WTC11 (cell line): ENCODE data around the gene AQP5. TPM values are rescaled to one million over a fixed set of nuclear protein-coding genes. Genes with fewer than 3 reads are reported as not detected.

ENCODE experiments used
- ATAC-seq: fragments of 200-7000 bp; cut with Tn5 transposase; 2 replicates; pipeline ENCODE4 v1.10.0; 2021; ENCODE audit warnings: mild to moderate bottlenecking, moderate library complexity
- CTCF ChIA-PET: fragments of 300-600 bp; sonication (Branson Sonifier 250); formaldehyde crosslinking; loops from one replicate; lab custom pipeline; 2021; ENCODE audit warnings: antibody characterized with exemption; lab: Charles Lee
- POLR2A ChIA-PET: fragments of 350-600 bp; sonication (Branson Sonifier 250); formaldehyde crosslinking; loops from one replicate; lab custom pipeline; 2021; ENCODE audit warnings: antibody characterized with exemption; lab: Charles Lee
- DNase-seq: peaks from one replicate; pipeline ENCODE4 v3.0.0; 2021; ENCODE audit warnings: low spot score
- H3K27ac Mint-ChIP-seq: 2 replicates; pipeline ENCODE4 v1.8.0; 2021; ENCODE audit warnings: mixed read lengths
- H3K27me3 Mint-ChIP-seq: 2 replicates; pipeline ENCODE4 v1.8.0; 2021; ENCODE audit warnings: low read depth, mild to moderate bottlenecking, moderate library complexity, mixed read lengths
- H3K36me3 Mint-ChIP-seq: 2 replicates; pipeline ENCODE4 v1.8.0; 2021; ENCODE audit warnings: mixed read lengths
- H3K4me1 Mint-ChIP-seq: 2 replicates; pipeline ENCODE4 v1.8.0; 2022; ENCODE audit warnings: mixed read lengths
- H3K4me3 Mint-ChIP-seq: 2 replicates; pipeline ENCODE4 v1.8.0; 2021; ENCODE audit warnings: mild to moderate bottlenecking, moderate library complexity, mixed read lengths
- H3K9me3 Mint-ChIP-seq: 2 replicates; pipeline ENCODE4 v1.8.0; 2021; ENCODE audit warnings: mixed read lengths
- EMX1 ChIP-seq: fragments of 250-450 bp; sonication (Bioruptor Pico); IDR thresholded peaks from 2 replicates; pipeline ENCODE4 v1.8.0; 2021; ENCODE audit warnings: mild to moderate bottlenecking
- ESRRA ChIP-seq: sonication (generic); formaldehyde crosslinking; IDR thresholded peaks from 2 replicates; pipeline ENCODE4 v1.8.1; 2022; ENCODE audit warnings: mild to moderate bottlenecking, missing genetic modification reagents, borderline replicate concordance
- GTF2I ChIP-seq: fragments of 250-450 bp; sonication (Bioruptor Pico); conservative IDR thresholded peaks from 2 replicates; pipeline ENCODE4 v1.4.0; 2021; ENCODE audit warnings: mild to moderate bottlenecking
- JAZF1 ChIP-seq: fragments of 250-450 bp; sonication (Bioruptor Pico); IDR thresholded peaks from 2 replicates; pipeline ENCODE4 v1.9.0; 2021; ENCODE audit warnings: moderate library complexity, mild to moderate bottlenecking, inconsistent platforms
- MYBL2 ChIP-seq: sonication (generic); formaldehyde crosslinking; IDR thresholded peaks from 2 replicates; pipeline ENCODE4 v1.8.1; 2023; ENCODE audit warnings: mild to moderate bottlenecking, moderate library complexity, missing genetic modification reagents
- NR1H2 ChIP-seq: sonication (generic); formaldehyde crosslinking; IDR thresholded peaks from 2 replicates; pipeline ENCODE4 v1.9.0; 2021; ENCODE audit warnings: mild to moderate bottlenecking, moderate library complexity, missing genetic modification reagents
- SP1 ChIP-seq: sonication (generic); formaldehyde crosslinking; conservative IDR thresholded peaks from 2 replicates; pipeline ENCODE4 v1.8.1; 2022; ENCODE audit warnings: missing genetic modification reagents
- ZNF263 ChIP-seq: sonication (generic); formaldehyde crosslinking; IDR thresholded peaks from 2 replicates; pipeline ENCODE4 v1.8.1; 2022; ENCODE audit warnings: low read depth, mild to moderate bottlenecking, moderate library complexity, missing genetic modification reagents
- ZNF671 ChIP-seq: fragments of 250-450 bp; sonication (Bioruptor Pico); IDR thresholded peaks from 2 replicates; pipeline ENCODE4 v1.8.0; 2021; ENCODE audit warnings: mild to moderate bottlenecking
- total RNA-seq: library from RNA; stranded (reverse); gene quantifications from 3 replicates; pipeline ENCODE4 v1.2.3, GENCODE V29; 2021
- TF ChIP-seq, protein P1 (sequence below): sonication (generic); formaldehyde crosslinking; IDR thresholded peaks from 2 replicates; pipeline ENCODE4 v1.8.0; 2023; ENCODE audit warnings: missing genetic modification reagents, mild to moderate bottlenecking, borderline replicate concordance
- TF ChIP-seq, protein P2 (sequence below): fragments of 250-450 bp; sonication (Bioruptor Pico); IDR thresholded peaks from 2 replicates; pipeline ENCODE4 v1.8.0; 2021; ENCODE audit warnings: mild to moderate bottlenecking
- TF ChIP-seq, protein P3 (sequence below): fragments of 250-450 bp; sonication (Bioruptor Pico); IDR thresholded peaks from 2 replicates; pipeline ENCODE4 v1.9.0; 2021; ENCODE audit warnings: mild to moderate bottlenecking
- TF ChIP-seq, protein P4 (sequence below): sonication (generic); formaldehyde crosslinking; IDR thresholded peaks from 2 replicates; pipeline ENCODE4 v1.8.0; 2022; ENCODE audit warnings: mild to moderate bottlenecking, missing genetic modification reagents

AQP5 gene
- total RNA-seq, 1 experiment from 2014 or later, result 2.8 TPM

DNA sequence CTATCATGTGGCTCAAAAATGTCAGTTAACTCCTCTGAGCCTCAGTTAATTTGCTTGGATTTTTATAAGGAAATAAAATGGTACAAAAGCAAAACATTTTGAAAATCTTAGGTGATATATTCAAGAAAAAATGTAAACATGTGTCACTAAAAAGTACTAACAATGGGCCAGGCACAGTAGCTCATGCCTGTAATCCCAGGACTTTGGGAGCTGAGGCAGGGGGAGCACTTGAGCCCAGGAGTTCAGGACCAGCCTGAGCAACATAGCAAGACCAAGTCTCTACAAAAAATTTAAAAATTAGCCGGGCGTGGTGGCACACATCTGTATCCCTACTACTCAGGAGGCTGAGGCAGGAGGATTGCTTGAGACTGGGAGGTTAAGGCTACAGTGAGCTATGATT lies 36.8 kb downstream of the AQP5 start:
- no peak overlapping the region for H3K4me3 Mint-ChIP-seq
- CTCF ChIA-PET, result interaction anchor here (0.6 to 2.4 kb wide), 3 partner anchors 57 to 482 kb away, joined by 3 to 6 read pairs (median 6); no protein-coding TSS in a partner anchor
- H3K27ac Mint-ChIP-seq, result no peak overlapping the region
- no peaks in the 10 kb centered on the region for H3K9me3 Mint-ChIP-seq
- no peaks in the 10 kb centered on the region for H3K4me1 Mint-ChIP-seq
- H3K27me3 Mint-ChIP-seq, result no peaks in the 10 kb centered on the region
- TF ChIP-seq SP1 (no peak), EMX1 (CRISPR knock-in tag) (no peak), JAZF1 (CRISPR knock-in tag) (no peak), NR1H2 (no peak), MYBL2 (CRISPR knock-in tag) (no peak), ESRRA (CRISPR knock-in tag) (no peak), ZNF671 (no peak)
- TF ChIP-seq, all 79 proteins: peak for 0
- POLR2A ChIA-PET, result no interaction called here
- no peak for ATAC-seq
- no peak for DNase-seq
- H3K36me3 Mint-ChIP-seq, result peaks cover 70% of the 10 kb centered on the region

DNA sequence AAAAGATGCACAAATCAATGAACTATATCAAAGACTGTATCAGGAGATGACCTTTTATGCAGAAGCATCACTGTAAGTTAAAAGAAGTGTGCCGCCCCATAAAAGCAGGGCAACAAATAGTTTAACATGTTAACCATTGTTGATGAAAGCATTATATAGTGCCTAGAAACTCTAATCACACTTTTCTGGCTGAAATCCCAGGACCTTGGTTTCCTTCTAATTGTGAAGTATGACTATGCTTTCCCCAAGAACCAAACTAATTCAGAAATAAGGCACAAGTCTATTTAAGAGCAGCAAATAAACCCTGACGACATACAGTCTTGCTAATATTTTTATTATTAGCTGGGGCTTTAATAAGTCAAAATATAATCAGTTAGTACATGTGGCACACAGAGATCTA lies 41.9 kb downstream of the AQP5 start:
- Mint-ChIP-seq H3K9me3 (no peaks in the 10 kb centered on the region), H3K36me3 (peaks cover 67% of the 10 kb centered on the region)
- POLR2A ChIA-PET, result no interaction called here

More for the DNA sequence above, 41.9 kb downstream of the AQP5 start:
- Mint-ChIP-seq H3K27ac (no peak overlapping the region), H3K4me3 (no peak overlapping the region), H3K27me3 (no peaks in the 10 kb centered on the region), H3K4me1 (no peaks in the 10 kb centered on the region)
- ATAC-seq, result no peak
- TF ChIP-seq, protein P1, sequence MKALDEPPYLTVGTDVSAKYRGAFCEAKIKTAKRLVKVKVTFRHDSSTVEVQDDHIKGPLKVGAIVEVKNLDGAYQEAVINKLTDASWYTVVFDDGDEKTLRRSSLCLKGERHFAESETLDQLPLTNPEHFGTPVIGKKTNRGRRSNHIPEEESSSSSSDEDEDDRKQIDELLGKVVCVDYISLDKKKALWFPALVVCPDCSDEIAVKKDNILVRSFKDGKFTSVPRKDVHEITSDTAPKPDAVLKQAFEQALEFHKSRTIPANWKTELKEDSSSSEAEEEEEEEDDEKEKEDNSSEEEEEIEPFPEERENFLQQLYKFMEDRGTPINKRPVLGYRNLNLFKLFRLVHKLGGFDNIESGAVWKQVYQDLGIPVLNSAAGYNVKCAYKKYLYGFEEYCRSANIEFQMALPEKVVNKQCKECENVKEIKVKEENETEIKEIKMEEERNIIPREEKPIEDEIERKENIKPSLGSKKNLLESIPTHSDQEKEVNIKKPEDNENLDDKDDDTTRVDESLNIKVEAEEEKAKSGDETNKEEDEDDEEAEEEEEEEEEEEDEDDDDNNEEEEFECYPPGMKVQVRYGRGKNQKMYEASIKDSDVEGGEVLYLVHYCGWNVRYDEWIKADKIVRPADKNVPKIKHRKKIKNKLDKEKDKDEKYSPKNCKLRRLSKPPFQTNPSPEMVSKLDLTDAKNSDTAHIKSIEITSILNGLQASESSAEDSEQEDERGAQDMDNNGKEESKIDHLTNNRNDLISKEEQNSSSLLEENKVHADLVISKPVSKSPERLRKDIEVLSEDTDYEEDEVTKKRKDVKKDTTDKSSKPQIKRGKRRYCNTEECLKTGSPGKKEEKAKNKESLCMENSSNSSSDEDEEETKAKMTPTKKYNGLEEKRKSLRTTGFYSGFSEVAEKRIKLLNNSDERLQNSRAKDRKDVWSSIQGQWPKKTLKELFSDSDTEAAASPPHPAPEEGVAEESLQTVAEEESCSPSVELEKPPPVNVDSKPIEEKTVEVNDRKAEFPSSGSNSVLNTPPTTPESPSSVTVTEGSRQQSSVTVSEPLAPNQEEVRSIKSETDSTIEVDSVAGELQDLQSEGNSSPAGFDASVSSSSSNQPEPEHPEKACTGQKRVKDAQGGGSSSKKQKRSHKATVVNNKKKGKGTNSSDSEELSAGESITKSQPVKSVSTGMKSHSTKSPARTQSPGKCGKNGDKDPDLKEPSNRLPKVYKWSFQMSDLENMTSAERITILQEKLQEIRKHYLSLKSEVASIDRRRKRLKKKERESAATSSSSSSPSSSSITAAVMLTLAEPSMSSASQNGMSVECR (CRISPR knock-in tag), result no peak
- TF ChIP-seq, protein P2, sequence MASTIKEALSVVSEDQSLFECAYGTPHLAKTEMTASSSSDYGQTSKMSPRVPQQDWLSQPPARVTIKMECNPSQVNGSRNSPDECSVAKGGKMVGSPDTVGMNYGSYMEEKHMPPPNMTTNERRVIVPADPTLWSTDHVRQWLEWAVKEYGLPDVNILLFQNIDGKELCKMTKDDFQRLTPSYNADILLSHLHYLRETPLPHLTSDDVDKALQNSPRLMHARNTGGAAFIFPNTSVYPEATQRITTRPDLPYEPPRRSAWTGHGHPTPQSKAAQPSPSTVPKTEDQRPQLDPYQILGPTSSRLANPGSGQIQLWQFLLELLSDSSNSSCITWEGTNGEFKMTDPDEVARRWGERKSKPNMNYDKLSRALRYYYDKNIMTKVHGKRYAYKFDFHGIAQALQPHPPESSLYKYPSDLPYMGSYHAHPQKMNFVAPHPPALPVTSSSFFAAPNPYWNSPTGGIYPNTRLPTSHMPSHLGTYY (CRISPR knock-in tag), result no peak
- no peak for TF ChIP-seq GTF2I (CRISPR knock-in tag)
- TF ChIP-seq, protein P3, sequence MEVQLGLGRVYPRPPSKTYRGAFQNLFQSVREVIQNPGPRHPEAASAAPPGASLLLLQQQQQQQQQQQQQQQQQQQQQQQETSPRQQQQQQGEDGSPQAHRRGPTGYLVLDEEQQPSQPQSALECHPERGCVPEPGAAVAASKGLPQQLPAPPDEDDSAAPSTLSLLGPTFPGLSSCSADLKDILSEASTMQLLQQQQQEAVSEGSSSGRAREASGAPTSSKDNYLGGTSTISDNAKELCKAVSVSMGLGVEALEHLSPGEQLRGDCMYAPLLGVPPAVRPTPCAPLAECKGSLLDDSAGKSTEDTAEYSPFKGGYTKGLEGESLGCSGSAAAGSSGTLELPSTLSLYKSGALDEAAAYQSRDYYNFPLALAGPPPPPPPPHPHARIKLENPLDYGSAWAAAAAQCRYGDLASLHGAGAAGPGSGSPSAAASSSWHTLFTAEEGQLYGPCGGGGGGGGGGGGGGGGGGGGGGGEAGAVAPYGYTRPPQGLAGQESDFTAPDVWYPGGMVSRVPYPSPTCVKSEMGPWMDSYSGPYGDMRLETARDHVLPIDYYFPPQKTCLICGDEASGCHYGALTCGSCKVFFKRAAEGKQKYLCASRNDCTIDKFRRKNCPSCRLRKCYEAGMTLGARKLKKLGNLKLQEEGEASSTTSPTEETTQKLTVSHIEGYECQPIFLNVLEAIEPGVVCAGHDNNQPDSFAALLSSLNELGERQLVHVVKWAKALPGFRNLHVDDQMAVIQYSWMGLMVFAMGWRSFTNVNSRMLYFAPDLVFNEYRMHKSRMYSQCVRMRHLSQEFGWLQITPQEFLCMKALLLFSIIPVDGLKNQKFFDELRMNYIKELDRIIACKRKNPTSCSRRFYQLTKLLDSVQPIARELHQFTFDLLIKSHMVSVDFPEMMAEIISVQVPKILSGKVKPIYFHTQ, result no peak
- no peak for TF ChIP-seq ZNF263 (CRISPR knock-in tag)
- TF ChIP-seq, protein P4, sequence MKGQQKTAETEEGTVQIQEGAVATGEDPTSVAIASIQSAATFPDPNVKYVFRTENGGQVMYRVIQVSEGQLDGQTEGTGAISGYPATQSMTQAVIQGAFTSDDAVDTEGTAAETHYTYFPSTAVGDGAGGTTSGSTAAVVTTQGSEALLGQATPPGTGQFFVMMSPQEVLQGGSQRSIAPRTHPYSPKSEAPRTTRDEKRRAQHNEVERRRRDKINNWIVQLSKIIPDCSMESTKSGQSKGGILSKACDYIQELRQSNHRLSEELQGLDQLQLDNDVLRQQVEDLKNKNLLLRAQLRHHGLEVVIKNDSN, result no peak
- CTCF ChIA-PET, result interaction anchor here (0.8 to 1.8 kb wide), 3 partner anchors 15 to 53 kb away, joined by 4 to 6 read pairs (median 4); no protein-coding TSS in a partner anchor
- no peak for DNase-seq
